Measurements from ENCODE around the gene PTPRK.

DNA sequence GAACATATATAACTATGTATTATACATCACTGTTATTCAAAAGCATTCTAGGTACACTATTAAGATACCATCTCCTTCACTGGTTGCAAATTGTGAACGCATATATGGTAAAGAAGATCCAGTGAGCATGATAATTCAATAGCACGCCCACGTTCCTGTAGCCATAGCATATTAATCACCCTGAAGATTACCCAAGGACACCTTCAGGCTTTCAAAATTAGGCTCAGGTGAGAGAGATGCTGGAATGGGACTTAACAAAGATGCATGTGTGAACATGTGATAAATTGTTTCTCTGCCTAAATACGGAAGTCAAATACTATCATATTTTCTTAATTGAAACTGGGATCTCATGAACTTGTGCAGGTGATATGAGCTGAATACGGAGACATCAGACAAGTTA lies 303.5 kb downstream of the PTPRK start:
- no peak for TF ChIP-seq TAF1 (IDR thresholded peaks at IDR 0.05; ENCODE audit: low read depth, low read length)
- no peak for TF ChIP-seq POLR2A (IDR thresholded peaks at IDR 0.05; ENCODE audit: low read depth, low read length)

Data from GM12891 (cell line).